ENCODE measurements around the gene EFCAB12. TPM values are rescaled to one million over a fixed set of nuclear protein-coding genes. Genes with fewer than 3 reads are reported as not detected.
A peak's percentile ranks its signal among the peaks of the same experiment; 100 is the strongest.

The EFCAB12 gene
- polyA plus RNA-seq, 1 experiment = 0.07 TPM

GRCh38 chr3:129441215-129441614 lies 12.8 kb upstream of the EFCAB12 start:
- ChIA-PET CTCF (interaction anchor here (0.5 to 4.1 kb wide), 8 partner anchors 15 to 501 kb away, joined by 3 to 21 read pairs (median 4); no protein-coding TSS in a partner anchor), POLR2A (interaction anchor here (0.7 to 1.9 kb wide), 5 partner anchors 9 to 368 kb away, joined by 3 to 5 read pairs (median 3); no protein-coding TSS in a partner anchor)

GRCh38 chr3:129440618-129441190 lies 12.3 kb upstream of the EFCAB12 start:
- no peak for DNase-seq (ENCODE audit: low read depth, low spot score)
- TF ChIP-seq CTCF (IDR thresholded peaks at IDR 0.05; ENCODE audit: low read depth, low read length) = no peak
- CTCF ChIA-PET = interaction anchor here (1.1 to 4.1 kb wide), 4 partner anchors 50 to 502 kb away, joined by 3 to 21 read pairs (median 3); no protein-coding TSS in a partner anchor
- peak overlapping the region; percentile 95 for H3K27ac ChIP-seq (ENCODE audit: low read depth, low read length)
- no peaks in the 10 kb centered on the region for H3K9me3 ChIP-seq (ENCODE audit: control insufficient read depth, insufficient read depth, low read length)
- POLR2A ChIA-PET = interaction anchor here (0.5 to 3.4 kb wide), 10 partner anchors 10 to 157 kb away, joined by 3 to 34 read pairs (median 4); partner anchors contain the start of gene EFCAB12
- H3K4me3 ChIP-seq (ENCODE audit: low read depth, low read length) = peak overlapping the region; percentile 79
- no peaks in the 10 kb centered on the region for H3K27me3 ChIP-seq (ENCODE audit: control insufficient read depth, insufficient read depth, low read length)

More at GRCh38 chr3:129441215-129441614, 12.8 kb upstream of the EFCAB12 start:
- no peaks in the 10 kb centered on the region for H3K27me3 ChIP-seq (ENCODE audit: control insufficient read depth, insufficient read depth, low read length)
- peak overlapping the region; percentile 79 for H3K4me3 ChIP-seq (ENCODE audit: low read depth, low read length)
- H3K9me3 ChIP-seq (ENCODE audit: control insufficient read depth, insufficient read depth, low read length) = no peaks in the 10 kb centered on the region
- H3K27ac ChIP-seq (ENCODE audit: low read depth, low read length) = peak overlapping the region; percentile 22
- DNase-seq (ENCODE audit: low read depth, low spot score) = no peak
- no peak for TF ChIP-seq CTCF (IDR thresholded peaks at IDR 0.05; ENCODE audit: low read depth, low read length)

- Histone ChIP-seq H3K27me3 (ENCODE audit: control insufficient read depth, insufficient read depth, low read length) (no peaks in the 10 kb centered on the region), H3K27ac (ENCODE audit: low read depth, low read length) (peak within 1 kb of the TSS; percentile 95), H3K4me3 (ENCODE audit: low read depth, low read length) (peak within 1 kb of the TSS; percentile 97), H3K9me3 (ENCODE audit: control insufficient read depth, insufficient read depth, low read length) (no peaks in the 10 kb centered on the region)
- peak; percentile 99 for DNase-seq (ENCODE audit: low read depth, low spot score)
- TF ChIP-seq CTCF (IDR thresholded peaks at IDR 0.05; ENCODE audit: low read depth, low read length) = no peak
- ChIA-PET CTCF (interaction anchor here (1.1 to 4.1 kb wide), 4 partner anchors 50 to 503 kb away, joined by 3 to 21 read pairs (median 3); no protein-coding TSS in a partner anchor), POLR2A (interaction anchor here (0.5 to 3.4 kb wide), 14 partner anchors 11 to 157 kb away, joined by 3 to 34 read pairs (median 3); partner anchors contain the start of gene EFCAB12)
These were observed 11.6 kb upstream of the EFCAB12 start, which contains the start of the genes IFT122 and MBD4 for GRCh38 chr3:129439817-129440617. IFT122 (plus strand) TSS chr3:129440224; CDS start chr3:129440331, 107 bp downstream. MBD4 (minus strand) TSS chr3:129439948; CDS start chr3:129439833, 115 bp downstream.

GRCh38 chr3:129439226-129439816 lies 10.9 kb upstream of the EFCAB12 start:
- peak overlapping the region; percentile 71 for H3K27ac ChIP-seq (ENCODE audit: low read depth, low read length)
- CTCF ChIA-PET = interaction anchor here (1.3 to 4.1 kb wide), 3 partner anchors 10 to 188 kb away, joined by 3 to 21 read pairs (median 3); no protein-coding TSS in a partner anchor
- peak overlapping the region; percentile 97 for H3K4me3 ChIP-seq (ENCODE audit: low read depth, low read length)
- H3K27me3 ChIP-seq (ENCODE audit: control insufficient read depth, insufficient read depth, low read length) = no peaks in the 10 kb centered on the region
- no peak for TF ChIP-seq CTCF (IDR thresholded peaks at IDR 0.05; ENCODE audit: low read depth, low read length)
- no peak for DNase-seq (ENCODE audit: low read depth, low spot score)
- POLR2A ChIA-PET = interaction anchor here (0.5 to 3.4 kb wide), 13 partner anchors 11 to 158 kb away, joined by 3 to 34 read pairs (median 5); partner anchors contain the start of gene EFCAB12
- no peaks in the 10 kb centered on the region for H3K9me3 ChIP-seq (ENCODE audit: control insufficient read depth, insufficient read depth, low read length)
